NCI-H460 (cell line): Measurements from ENCODE around the gene NYAP2. TPM values are rescaled to one million over a fixed set of nuclear protein-coding genes. Genes with fewer than 3 reads are reported as not detected.

ENCODE experiments used
- DNase-seq: peaks from one replicate; pipeline ENCODE4 v3.0.0-alpha.2; 2016; ENCODE audit warnings: low read depth; ENCODE audit errors: extremely low read depth
- total RNA-seq: library from RNA; depleted of rRNA; stranded (reverse); fragments of >200 nt; shearing (Covaris generic); gene quantifications from 2 replicates; pipeline ENCODE4 v1.2.3, GENCODE V29; 2014

Gene NYAP2
- total RNA-seq, 1 experiment from 2014 or later: not detected

GRCh38 chr2:225612636-225613035 is 213.1 kb downstream of the NYAP2 start:
- DNase-seq: no peak

- no peak for DNase-seq
These were observed 215.4 kb downstream of the NYAP2 start for GRCh38 chr2:225614915-225615314.

- DNase-seq: no peak
These were observed 216.0 kb downstream of the NYAP2 start for GRCh38 chr2:225615514-225615913.

GRCh38 chr2:225616372-225616771 is 216.9 kb downstream of the NYAP2 start:
- no peak for DNase-seq

- no peak for DNase-seq
These were observed 217.3 kb downstream of the NYAP2 start for GRCh38 chr2:225616848-225617247.

GRCh38 chr2:225620227-225620626 is 220.7 kb downstream of the NYAP2 start:
- DNase-seq: no peak

GRCh38 chr2:225630824-225631533 is 231.5 kb downstream of the NYAP2 start:
- no peak for DNase-seq

- no peak for DNase-seq
These were observed 232.8 kb downstream of the NYAP2 start for GRCh38 chr2:225632351-225632750.

GRCh38 chr2:225636558-225636957 is 237.0 kb downstream of the NYAP2 start:
- DNase-seq: no peak

GRCh38 chr2:225637259-225637658 is 237.7 kb downstream of the NYAP2 start:
- DNase-seq: no peak

GRCh38 chr2:225640550-225640949 is 241.0 kb downstream of the NYAP2 start:
- no peak for DNase-seq

- no peak for DNase-seq
These were observed 249.8 kb downstream of the NYAP2 start for GRCh38 chr2:225649274-225649673.

GRCh38 chr2:225650041-225650440 is 250.5 kb downstream of the NYAP2 start:
- DNase-seq: no peak

GRCh38 chr2:225660262-225661131 is 261.0 kb downstream of the NYAP2 start:
- DNase-seq: peak; percentile 64

- no peak for DNase-seq
These were observed 262.6 kb downstream of the NYAP2 start for GRCh38 chr2:225662101-225662500.

GRCh38 chr2:225667445-225667844 is 267.9 kb downstream of the NYAP2 start:
- DNase-seq: no peak

GRCh38 chr2:225668606-225669266 is 269.2 kb downstream of the NYAP2 start:
- DNase-seq: peak; percentile 70

- DNase-seq: peak; percentile 44
These were observed 270.8 kb downstream of the NYAP2 start for GRCh38 chr2:225670111-225670974.

- no peak for DNase-seq
These were observed 279.3 kb downstream of the NYAP2 start for GRCh38 chr2:225678792-225679191.

GRCh38 chr2:225683258-225683657 is 283.7 kb downstream of the NYAP2 start:
- DNase-seq: no peak
